ENCODE data around the gene MYBPHL. TPM values are rescaled to one million over a fixed set of nuclear protein-coding genes. Genes with fewer than 3 reads are reported as not detected.
A peak's percentile ranks its signal among the peaks of the same experiment; 100 is the strongest.

The MYBPHL gene
- total and polyA plus RNA-seq, 2 experiments from 2014 or later, result 3.6 to 7.4 TPM

DNA sequence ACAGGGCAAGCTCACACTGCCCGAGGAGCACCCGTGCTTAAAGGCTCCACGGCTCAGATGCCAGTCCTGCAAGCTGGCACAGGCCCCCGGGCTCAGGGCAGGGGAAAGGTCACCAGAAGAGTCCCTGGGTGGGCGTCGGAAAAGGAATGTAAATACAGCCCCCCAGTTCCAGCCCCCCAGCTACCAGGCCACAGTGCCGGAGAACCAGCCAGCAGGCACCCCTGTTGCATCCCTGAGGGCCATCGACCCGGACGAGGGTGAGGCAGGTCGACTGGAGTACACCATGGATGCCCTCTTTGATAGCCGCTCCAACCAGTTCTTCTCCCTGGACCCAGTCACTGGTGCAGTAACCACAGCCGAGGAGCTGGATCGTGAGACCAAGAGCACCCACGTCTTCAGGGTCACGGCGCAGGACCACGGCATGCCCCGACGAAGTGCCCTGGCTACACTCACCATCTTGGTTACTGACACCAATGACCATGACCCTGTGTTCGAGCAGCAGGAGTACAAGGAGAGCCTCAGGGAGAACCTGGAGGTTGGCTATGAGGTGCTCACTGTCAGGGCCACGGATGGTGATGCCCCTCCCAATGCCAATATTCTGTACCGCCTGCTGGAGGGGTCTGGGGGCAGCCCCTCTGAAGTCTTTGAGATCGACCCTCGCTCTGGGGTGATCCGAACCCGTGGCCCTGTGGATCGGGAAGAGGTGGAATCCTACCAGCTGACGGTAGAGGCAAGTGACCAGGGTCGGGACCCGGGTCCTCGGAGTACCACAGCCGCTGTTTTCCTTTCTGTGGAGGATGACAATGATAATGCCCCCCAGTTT lies 56.1 kb downstream of the MYBPHL start:
- no peak overlapping the region for H2AFZ ChIP-seq
- H4K20me1 ChIP-seq (ENCODE audit: insufficient read depth, poor library complexity, severe bottlenecking), result no peaks in the 10 kb centered on the region
- 95% methylated on average over 30 of the region's 33 CpGs for WGBS (ENCODE audit: low lambda C conversion rate, missing lambda C conversion rate)
- H3K4me1 ChIP-seq (ENCODE audit: insufficient read depth), result peaks cover 21% of the 10 kb centered on the region
- H3K4me3 ChIP-seq, result no peak overlapping the region
- H3K36me3 ChIP-seq (replicated peaks; ENCODE audit: insufficient read depth, low read depth), result no peaks in the 10 kb centered on the region
- DNase-seq (ENCODE audit: low spot score), result no peak
- no peaks in the 10 kb centered on the region for H3K79me2 ChIP-seq
- H3K4me2 ChIP-seq, result peak overlapping the region; percentile 92
- no peak overlapping the region for H3K27ac ChIP-seq
- no peaks in the 10 kb centered on the region for H3K27me3 ChIP-seq
- TF ChIP-seq EZH2 (IDR thresholded peaks at IDR 0.05; ENCODE audit: borderline replicate concordance), result no peak
- TF ChIP-seq, protein P1, sequence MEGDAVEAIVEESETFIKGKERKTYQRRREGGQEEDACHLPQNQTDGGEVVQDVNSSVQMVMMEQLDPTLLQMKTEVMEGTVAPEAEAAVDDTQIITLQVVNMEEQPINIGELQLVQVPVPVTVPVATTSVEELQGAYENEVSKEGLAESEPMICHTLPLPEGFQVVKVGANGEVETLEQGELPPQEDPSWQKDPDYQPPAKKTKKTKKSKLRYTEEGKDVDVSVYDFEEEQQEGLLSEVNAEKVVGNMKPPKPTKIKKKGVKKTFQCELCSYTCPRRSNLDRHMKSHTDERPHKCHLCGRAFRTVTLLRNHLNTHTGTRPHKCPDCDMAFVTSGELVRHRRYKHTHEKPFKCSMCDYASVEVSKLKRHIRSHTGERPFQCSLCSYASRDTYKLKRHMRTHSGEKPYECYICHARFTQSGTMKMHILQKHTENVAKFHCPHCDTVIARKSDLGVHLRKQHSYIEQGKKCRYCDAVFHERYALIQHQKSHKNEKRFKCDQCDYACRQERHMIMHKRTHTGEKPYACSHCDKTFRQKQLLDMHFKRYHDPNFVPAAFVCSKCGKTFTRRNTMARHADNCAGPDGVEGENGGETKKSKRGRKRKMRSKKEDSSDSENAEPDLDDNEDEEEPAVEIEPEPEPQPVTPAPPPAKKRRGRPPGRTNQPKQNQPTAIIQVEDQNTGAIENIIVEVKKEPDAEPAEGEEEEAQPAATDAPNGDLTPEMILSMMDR (IDR thresholded peaks at IDR 0.05; ENCODE audit: poor library complexity), result no peak
- no peak for TF ChIP-seq EZH2phosphoT487 (IDR thresholded peaks at IDR 0.05; ENCODE audit: low read depth, severe bottlenecking, unreplicated experiment)
- no peaks in the 10 kb centered on the region for H3K9me2 ChIP-seq (replicated peaks; ENCODE audit: insufficient read depth)
- H3K9me3 ChIP-seq (ENCODE audit: low read depth), result no peaks in the 10 kb centered on the region

DNA sequence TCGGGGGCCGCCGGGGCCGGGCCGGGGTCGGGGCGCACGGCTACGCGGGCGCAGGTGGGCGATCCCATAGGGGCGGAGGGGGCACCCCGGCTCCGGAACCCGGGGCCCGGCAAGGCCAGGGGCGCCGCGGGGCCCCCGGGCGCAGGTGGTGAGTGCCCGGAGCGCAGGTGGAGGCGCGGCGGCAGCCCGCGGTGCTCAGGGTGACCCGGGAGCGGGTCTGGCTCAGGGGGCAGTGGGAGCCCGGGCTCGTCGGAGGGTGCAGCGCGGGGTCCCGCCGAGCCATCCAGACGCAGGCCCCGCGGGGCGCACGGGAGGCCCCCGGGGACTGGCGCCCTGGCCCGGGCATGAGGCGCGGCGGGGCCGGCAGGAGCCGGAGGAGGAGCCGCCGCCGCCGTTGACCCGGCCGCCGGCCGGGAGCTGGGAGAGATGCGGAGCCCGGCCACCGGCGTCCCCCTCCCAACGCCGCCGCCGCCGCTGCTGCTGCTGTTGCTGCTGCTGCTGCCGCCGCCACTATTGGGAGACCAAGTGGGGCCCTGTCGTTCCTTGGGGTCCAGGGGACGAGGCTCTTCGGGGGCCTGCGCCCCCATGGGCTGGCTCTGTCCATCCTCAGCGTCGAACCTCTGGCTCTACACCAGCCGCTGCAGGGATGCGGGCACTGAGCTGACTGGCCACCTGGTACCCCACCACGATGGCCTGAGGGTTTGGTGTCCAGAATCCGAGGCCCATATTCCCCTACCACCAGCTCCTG lies 57.0 kb downstream of the MYBPHL start:
- H3K27ac ChIP-seq, result no peak overlapping the region
- 6% methylated on average over 47 of the region's 80 CpGs for WGBS (ENCODE audit: low lambda C conversion rate, missing lambda C conversion rate)
- H3K9me3 ChIP-seq (ENCODE audit: low read depth), result no peaks in the 10 kb centered on the region

DNA sequence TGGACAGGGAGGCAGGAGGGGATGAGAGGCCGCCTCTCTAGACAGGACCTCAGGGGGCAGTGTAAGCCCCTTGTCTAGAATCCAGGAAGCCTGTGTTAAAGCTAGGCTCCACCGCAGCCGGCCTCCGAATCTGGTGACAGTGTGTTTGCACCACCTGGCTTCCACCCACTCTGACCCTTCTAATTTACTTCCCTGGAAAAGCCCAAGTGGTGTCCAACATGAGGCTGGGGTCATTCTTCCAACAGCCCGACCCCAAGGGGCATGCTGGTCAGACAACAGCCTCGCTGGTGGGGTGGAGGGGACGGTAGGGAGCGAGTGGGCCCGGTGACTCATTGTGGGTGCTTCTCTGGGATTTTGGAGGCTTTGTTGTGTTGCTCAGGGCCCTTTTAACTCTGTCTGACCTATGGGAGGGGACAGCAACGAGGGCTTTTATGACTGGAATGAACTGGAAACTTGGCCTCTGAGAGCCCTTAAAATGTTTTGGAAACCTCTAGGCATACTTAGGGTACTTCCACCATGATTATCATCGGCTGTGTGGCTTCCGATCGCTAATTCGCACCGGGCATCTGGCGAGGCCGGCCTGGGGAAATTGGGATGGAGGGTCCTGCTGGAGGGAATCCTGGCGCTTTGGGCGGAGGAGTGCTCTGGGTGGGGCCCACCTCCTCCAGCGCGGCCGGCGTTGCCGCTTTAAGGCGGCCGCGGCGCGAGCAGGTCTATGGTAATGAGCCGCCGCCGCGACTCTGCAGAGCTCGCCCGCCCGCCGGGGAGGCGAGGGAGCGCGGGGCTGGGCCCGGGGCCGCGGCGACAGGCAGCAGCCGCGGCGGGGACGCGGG lies 57.8 kb downstream of the MYBPHL start, which contains the start of gene CELSR2:
Gene CELSR2 (plus strand): TSS at position 743 of the 833 bp plus-strand sequence. CDS start 541 bp downstream, outside the sequence.
- Histone ChIP-seq H3K4me2 (peak within 1 kb of the TSS; percentile 92), H4K20me1 (ENCODE audit: insufficient read depth, poor library complexity, severe bottlenecking) (no peaks in the 10 kb centered on the region), H3K4me1 (ENCODE audit: insufficient read depth) (peaks cover 11% of the 10 kb centered on the region), H3K9me2 (replicated peaks; ENCODE audit: insufficient read depth) (no peaks in the 10 kb centered on the region), H3K4me3 (peak within 1 kb of the TSS; percentile 75), H3K27ac (no peak within 1 kb of the TSS), H2AFZ (no peak within 1 kb of the TSS), H3K9me3 (ENCODE audit: low read depth) (no peaks in the 10 kb centered on the region), H3K79me2 (no peaks in the 10 kb centered on the region), H3K27me3 (no peaks in the 10 kb centered on the region), H3K36me3 (replicated peaks; ENCODE audit: insufficient read depth, low read depth) (no peaks in the 10 kb centered on the region)
- peak; percentile 86 for DNase-seq (ENCODE audit: low spot score)
- WGBS (ENCODE audit: low lambda C conversion rate, missing lambda C conversion rate), result 13% methylated on average over 43 of the region's 49 CpGs
- TF ChIP-seq, protein P1 (IDR thresholded peaks at IDR 0.05; ENCODE audit: poor library complexity), result no peak
- TF ChIP-seq EZH2 (IDR thresholded peaks at IDR 0.05; ENCODE audit: borderline replicate concordance), result no peak
- no peak for TF ChIP-seq EZH2phosphoT487 (IDR thresholded peaks at IDR 0.05; ENCODE audit: low read depth, severe bottlenecking, unreplicated experiment)

More for the DNA sequence above, 57.0 kb downstream of the MYBPHL start:
- H2AFZ ChIP-seq, result no peak overlapping the region
- no peak for DNase-seq (ENCODE audit: low spot score)
- no peaks in the 10 kb centered on the region for H3K79me2 ChIP-seq
- no peaks in the 10 kb centered on the region for H3K9me2 ChIP-seq (replicated peaks; ENCODE audit: insufficient read depth)
- no peak for TF ChIP-seq EZH2 (IDR thresholded peaks at IDR 0.05; ENCODE audit: borderline replicate concordance)
- TF ChIP-seq, protein P1 (IDR thresholded peaks at IDR 0.05; ENCODE audit: poor library complexity), result no peak
- TF ChIP-seq EZH2phosphoT487 (IDR thresholded peaks at IDR 0.05; ENCODE audit: low read depth, severe bottlenecking, unreplicated experiment), result no peak
- peaks cover 18% of the 10 kb centered on the region for H3K4me1 ChIP-seq (ENCODE audit: insufficient read depth)
- no peaks in the 10 kb centered on the region for H4K20me1 ChIP-seq (ENCODE audit: insufficient read depth, poor library complexity, severe bottlenecking)
- H3K36me3 ChIP-seq (replicated peaks; ENCODE audit: insufficient read depth, low read depth), result no peaks in the 10 kb centered on the region
- H3K27me3 ChIP-seq, result no peaks in the 10 kb centered on the region
- H3K4me2 ChIP-seq, result peak overlapping the region; percentile 92
- peak overlapping the region; percentile 75 for H3K4me3 ChIP-seq

Data from hepatocyte (in vitro differentiated cells).